Tibial nerve (tissue), 4 donors: ENCODE measurements around the gene SEC24D.

Source experiments
- CTCF ChIP-seq, 5 experiments: fragments of 200-600 bp in 3 of 5; fragments of 450-650 bp in 2 of 5; sonication (generic) in 3 of 5; IDR thresholded peaks; one replicate each; pipeline ENCODE4 v1.5.1; 2016 to 2019; ENCODE audit warnings: antibody characterized with exemption in 5 of 5, mild to moderate bottlenecking in 3 of 5, moderate library complexity in 2 of 5
- EP300 ChIP-seq, 2 donors: sonication (generic); formaldehyde crosslinking; IDR thresholded peaks; one replicate each; pipeline ENCODE4 v1.6.1; 2017; ENCODE audit warnings: antibody characterized with exemption in 2 of 2, mild to moderate bottlenecking in 1 of 2
- POLR2A ChIP-seq, 2 donors: fragments of 450-650 bp; IDR thresholded peaks; one replicate each; pipeline ENCODE4 v1.6.1; 2017; ENCODE audit warnings: antibody characterized with exemption in 2 of 2, mild to moderate bottlenecking in 2 of 2, moderate library complexity in 2 of 2

GRCh38 chr4:118741301-118741855, 94.5 kb downstream of the SEC24D start:
- TF ChIP-seq CTCF (IDR thresholded peaks at IDR 0.05), result no peak
- no peak for TF ChIP-seq EP300 (IDR thresholded peaks at IDR 0.05)
- no peak for TF ChIP-seq POLR2A (IDR thresholded peaks at IDR 0.05)
